ENCODE results near the gene ADAMTS12. TPM values are rescaled to one million over a fixed set of nuclear protein-coding genes. Genes with fewer than 3 reads are reported as not detected.

Gene ADAMTS12
- total and polyA plus RNA-seq, 4 donors = 0.49 to 6.4 (median 2.3) TPM

- DNase-seq (ENCODE audit: low spot score) = no peak
- Histone ChIP-seq H3K9me3 (ENCODE audit: control insufficient read depth in 4 of 4, low read length in 3 of 4) (no peaks in the 10 kb centered on the region), H3K27ac (ENCODE audit: low read depth in 1 of 2, low read length in 2 of 2) (no peak overlapping the region), H3K4me1 (ENCODE audit: control insufficient read depth in 4 of 4, insufficient read depth in 4 of 4, low read length in 3 of 4) (no peaks in the 10 kb centered on the region), H3K27me3 (ENCODE audit: control insufficient read depth in 4 of 4, insufficient read depth in 4 of 4, low read length in 3 of 4) (no peaks in the 10 kb centered on the region), H3K9ac (ENCODE audit: low read depth in 1 of 2, low read length in 2 of 2) (no peak overlapping the region), H3K4me3 (ENCODE audit: low read depth in 1 of 3, low read length in 3 of 3) (no peak overlapping the region), H3K36me3 (ENCODE audit: control insufficient read depth in 4 of 4, insufficient read depth in 3 of 4, low read depth in 1 of 4, low read length in 3 of 4) (no peaks in the 10 kb centered on the region)
- 92% methylated on average over 2 of the region's 2 CpGs for WGBS
- TF ChIP-seq EGR1 (IDR thresholded peaks at IDR 0.05; ENCODE audit: low read depth in 2 of 2) = no peak
- TF ChIP-seq RXRA (IDR thresholded peaks at IDR 0.05) = no peak
- TF ChIP-seq FOXA2 (IDR thresholded peaks at IDR 0.05) = no peak
- no peak for TF ChIP-seq YY1 (IDR thresholded peaks at IDR 0.05)
- TF ChIP-seq FOXA1 (IDR thresholded peaks at IDR 0.05) = no peak
- TF ChIP-seq HNF4G (IDR thresholded peaks at IDR 0.05) = no peak
Measured at GRCh38 chr5:33848554-33848953, 43.2 kb downstream of the ADAMTS12 start.

- no peaks in the 10 kb centered on the region for H3K36me3 ChIP-seq (ENCODE audit: control insufficient read depth in 4 of 4, insufficient read depth in 3 of 4, low read depth in 1 of 4, low read length in 3 of 4)
- TF ChIP-seq FOXA1 (IDR thresholded peaks at IDR 0.05) (no peak), JUND (IDR thresholded peaks at IDR 0.05) (no peak), SP1 (IDR thresholded peaks at IDR 0.05) (no peak), ATF3 (IDR thresholded peaks at IDR 0.05) (no peak), TAF1 (conservative IDR thresholded peaks at IDR 0.05) (no peak), RXRA (IDR thresholded peaks at IDR 0.05) (no peak), GABPA (IDR thresholded peaks at IDR 0.05 in 1 of 2, conservative IDR thresholded peaks at IDR 0.05 in 1 of 2) (no peak), HNF4A (conservative IDR thresholded peaks at IDR 0.05) (no peak), FOXA2 (IDR thresholded peaks at IDR 0.05) (no peak), EGR1 (IDR thresholded peaks at IDR 0.05; ENCODE audit: low read depth in 2 of 2) (no peak), ZBTB33 (IDR thresholded peaks at IDR 0.05) (no peak), NR2F2 (IDR thresholded peaks at IDR 0.05) (no peak), YY1 (IDR thresholded peaks at IDR 0.05) (no peak)
- TF ChIP-seq, protein P1, sequence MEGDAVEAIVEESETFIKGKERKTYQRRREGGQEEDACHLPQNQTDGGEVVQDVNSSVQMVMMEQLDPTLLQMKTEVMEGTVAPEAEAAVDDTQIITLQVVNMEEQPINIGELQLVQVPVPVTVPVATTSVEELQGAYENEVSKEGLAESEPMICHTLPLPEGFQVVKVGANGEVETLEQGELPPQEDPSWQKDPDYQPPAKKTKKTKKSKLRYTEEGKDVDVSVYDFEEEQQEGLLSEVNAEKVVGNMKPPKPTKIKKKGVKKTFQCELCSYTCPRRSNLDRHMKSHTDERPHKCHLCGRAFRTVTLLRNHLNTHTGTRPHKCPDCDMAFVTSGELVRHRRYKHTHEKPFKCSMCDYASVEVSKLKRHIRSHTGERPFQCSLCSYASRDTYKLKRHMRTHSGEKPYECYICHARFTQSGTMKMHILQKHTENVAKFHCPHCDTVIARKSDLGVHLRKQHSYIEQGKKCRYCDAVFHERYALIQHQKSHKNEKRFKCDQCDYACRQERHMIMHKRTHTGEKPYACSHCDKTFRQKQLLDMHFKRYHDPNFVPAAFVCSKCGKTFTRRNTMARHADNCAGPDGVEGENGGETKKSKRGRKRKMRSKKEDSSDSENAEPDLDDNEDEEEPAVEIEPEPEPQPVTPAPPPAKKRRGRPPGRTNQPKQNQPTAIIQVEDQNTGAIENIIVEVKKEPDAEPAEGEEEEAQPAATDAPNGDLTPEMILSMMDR (IDR thresholded peaks at IDR 0.05; ENCODE audit: low read depth, low read length, missing input control) = no peak
- no peak for DNase-seq (ENCODE audit: low spot score)
Measured at GRCh38 chr5:33846851-33847250, 44.9 kb downstream of the ADAMTS12 start.

DNA sequence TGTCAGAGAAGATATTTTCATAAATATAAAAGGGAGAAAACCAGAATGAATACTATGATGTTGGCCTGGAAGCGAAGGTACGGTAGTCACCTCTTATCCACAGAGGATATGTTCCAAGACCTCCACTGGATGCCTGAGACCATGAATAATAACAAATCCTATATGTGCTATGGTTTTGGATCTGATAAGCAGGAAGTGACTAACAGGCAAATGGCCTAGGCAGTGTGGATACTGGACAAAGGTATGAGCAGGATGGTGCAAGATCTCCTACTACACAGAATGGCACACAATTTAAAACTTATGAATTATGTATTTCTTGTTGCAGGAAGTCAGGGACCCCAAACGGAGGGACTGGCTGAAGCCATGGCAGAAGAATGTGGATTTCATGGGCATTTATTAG, 48.2 kb downstream of the ADAMTS12 start:
- no peak overlapping the region for H3K9ac ChIP-seq (ENCODE audit: low read depth in 1 of 2, low read length in 2 of 2)
- no peak for DNase-seq (ENCODE audit: low spot score)
- no peak for TF ChIP-seq YY1 (IDR thresholded peaks at IDR 0.05)
- no peak for TF ChIP-seq NR2F2 (IDR thresholded peaks at IDR 0.05)
- no peak for TF ChIP-seq ATF3 (IDR thresholded peaks at IDR 0.05)
- TF ChIP-seq GABPA (IDR thresholded peaks at IDR 0.05 in 1 of 2, conservative IDR thresholded peaks at IDR 0.05 in 1 of 2) = no peak
- TF ChIP-seq TAF1 (conservative IDR thresholded peaks at IDR 0.05) = no peak
- no peak for TF ChIP-seq JUND (IDR thresholded peaks at IDR 0.05)
- no peak for TF ChIP-seq EGR1 (IDR thresholded peaks at IDR 0.05; ENCODE audit: low read depth in 2 of 2)
- TF ChIP-seq MAX (IDR thresholded peaks at IDR 0.05) = no peak
- TF ChIP-seq RXRA (IDR thresholded peaks at IDR 0.05) = no peak
- no peak for TF ChIP-seq HNF4A (conservative IDR thresholded peaks at IDR 0.05)
- TF ChIP-seq REST (IDR thresholded peaks at IDR 0.05) = no peak
- TF ChIP-seq RAD21 (IDR thresholded peaks at IDR 0.05) = no peak
- TF ChIP-seq HNF4G (IDR thresholded peaks at IDR 0.05) = no peak
- TF ChIP-seq SP1 (IDR thresholded peaks at IDR 0.05) = no peak

More at GRCh38 chr5:33846851-33847250, 44.9 kb downstream of the ADAMTS12 start:
- Histone ChIP-seq H3K9ac (ENCODE audit: low read depth in 1 of 2, low read length in 2 of 2) (no peak overlapping the region), H3K9me3 (ENCODE audit: control insufficient read depth in 4 of 4, low read length in 3 of 4) (no peaks in the 10 kb centered on the region), H3K4me1 (ENCODE audit: control insufficient read depth in 4 of 4, insufficient read depth in 4 of 4, low read length in 3 of 4) (no peaks in the 10 kb centered on the region), H3K4me3 (ENCODE audit: low read depth in 1 of 3, low read length in 3 of 3) (no peak overlapping the region), H3K27ac (ENCODE audit: low read depth in 1 of 2, low read length in 2 of 2) (no peak overlapping the region), H3K27me3 (ENCODE audit: control insufficient read depth in 4 of 4, insufficient read depth in 4 of 4, low read length in 3 of 4) (no peaks in the 10 kb centered on the region)
- 70% methylated on average over 2 of the region's 2 CpGs for WGBS

More for the DNA sequence above, 48.2 kb downstream of the ADAMTS12 start:
- no peak overlapping the region for H3K27ac ChIP-seq (ENCODE audit: low read depth in 1 of 2, low read length in 2 of 2)
- no peaks in the 10 kb centered on the region for H3K36me3 ChIP-seq (ENCODE audit: control insufficient read depth in 4 of 4, insufficient read depth in 3 of 4, low read depth in 1 of 4, low read length in 3 of 4)
- WGBS = 93% methylated on average over 3 of the region's 3 CpGs
- H3K4me1 ChIP-seq (ENCODE audit: control insufficient read depth in 4 of 4, insufficient read depth in 4 of 4, low read length in 3 of 4) = no peaks in the 10 kb centered on the region
- no peaks in the 10 kb centered on the region for H3K27me3 ChIP-seq (ENCODE audit: control insufficient read depth in 4 of 4, insufficient read depth in 4 of 4, low read length in 3 of 4)
- H3K4me3 ChIP-seq (ENCODE audit: low read depth in 1 of 3, low read length in 3 of 3) = no peak overlapping the region
- H3K9me3 ChIP-seq (ENCODE audit: control insufficient read depth in 4 of 4, low read length in 3 of 4) = no peaks in the 10 kb centered on the region

Measured in liver (tissue), 9 donors.